HG03457 (cell line): ENCODE results near the gene EOLA2.
A peak's percentile ranks its signal among the peaks of the same experiment; 100 is the strongest.
"Not testable (repeated sequence)": the region's sequence is repeated elsewhere in the genome, so short reads cannot be mapped to it uniquely, and the experiment has no call there.

ENCODE experiments used
- ATAC-seq: cut with Tn5 transposase; IDR thresholded peaks from one replicate; pipeline ENCODE4 v1.9.1; 2021; ENCODE audit warnings: moderate number of reproducible peaks; ENCODE audit not compliant: unreplicated experiment

The EOLA2 gene

GRCh38 chrX:149933547-149933946, 4.7 kb downstream of the EOLA2 start:
- not testable (repeated sequence) for ATAC-seq

GRCh38 chrX:149932970-149933369, 5.3 kb downstream of the EOLA2 start:
- ATAC-seq, result not testable (repeated sequence)

GRCh38 chrX:149932150-149932549, 6.1 kb downstream of the EOLA2 start:
- ATAC-seq, result not testable (repeated sequence)

GRCh38 chrX:149931355-149931754, 6.9 kb downstream of the EOLA2 start:
- not testable (repeated sequence) for ATAC-seq

- not testable (repeated sequence) for ATAC-seq
Observed at GRCh38 chrX:149929400-149929799, 8.9 kb downstream of the EOLA2 start, which contains the start of gene HSFX4. TSS of gene HSFX4 (plus strand) at chrX:149929573. CDS start at chrX:149929645, 72 bp downstream.

DNA sequence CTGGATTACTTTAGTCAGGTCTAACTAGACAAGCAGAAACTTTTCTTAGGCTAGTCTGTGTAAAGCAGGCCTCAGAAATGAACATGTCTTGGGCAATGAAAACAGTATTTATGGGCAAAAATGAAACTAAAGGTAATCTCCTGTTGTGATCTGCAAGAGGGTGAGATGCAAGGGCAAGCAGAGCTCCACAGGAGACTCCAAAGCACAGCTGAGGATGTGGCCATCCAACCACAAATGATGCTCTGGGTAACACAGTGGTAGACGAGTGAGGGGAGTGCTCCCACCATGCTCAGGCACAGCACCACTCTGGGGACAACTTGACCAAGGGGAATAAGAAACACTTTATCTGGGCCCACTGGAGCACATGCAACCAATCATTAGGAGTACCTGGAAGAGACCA, 9.7 kb downstream of the EOLA2 start:
- ATAC-seq, result not testable (repeated sequence)

DNA sequence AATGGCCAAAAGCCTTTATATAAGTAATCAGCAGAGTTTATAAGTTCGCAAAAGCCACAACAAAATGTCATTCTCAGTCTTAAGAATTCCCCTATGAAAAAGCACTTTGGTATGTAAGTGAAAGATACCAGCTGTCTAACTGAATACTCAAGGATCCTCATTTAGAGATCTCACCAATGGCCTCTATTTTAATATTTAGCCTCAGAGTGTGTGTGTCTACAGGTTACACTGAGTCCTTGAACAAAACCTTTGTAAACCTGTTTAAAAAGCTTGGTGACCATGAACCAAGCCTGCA, 10.4 kb downstream of the EOLA2 start:
- not testable (repeated sequence) for ATAC-seq

GRCh38 chrX:149927245-149927963, 10.9 kb downstream of the EOLA2 start:
- ATAC-seq, result not testable (repeated sequence)

DNA sequence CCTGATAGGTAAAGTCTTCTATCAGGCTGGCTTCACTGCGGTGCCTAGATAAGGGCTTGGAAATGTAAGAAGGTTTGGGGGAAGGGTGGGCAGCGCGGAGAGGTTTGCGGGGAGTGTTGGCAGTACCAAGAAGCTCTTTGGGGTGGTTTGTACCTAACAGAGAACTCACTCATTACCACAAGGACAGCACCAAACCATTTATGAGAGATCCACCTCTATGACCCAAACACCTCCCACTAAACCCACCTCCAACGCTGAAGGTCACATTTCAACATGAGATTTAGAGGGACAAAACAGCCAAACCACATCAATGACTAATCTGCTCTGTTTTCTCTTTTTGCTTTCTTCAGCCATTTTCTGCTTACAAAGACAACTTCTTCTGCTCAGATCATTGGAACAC, 13.9 kb downstream of the EOLA2 start:
- ATAC-seq, result not testable (repeated sequence)

DNA sequence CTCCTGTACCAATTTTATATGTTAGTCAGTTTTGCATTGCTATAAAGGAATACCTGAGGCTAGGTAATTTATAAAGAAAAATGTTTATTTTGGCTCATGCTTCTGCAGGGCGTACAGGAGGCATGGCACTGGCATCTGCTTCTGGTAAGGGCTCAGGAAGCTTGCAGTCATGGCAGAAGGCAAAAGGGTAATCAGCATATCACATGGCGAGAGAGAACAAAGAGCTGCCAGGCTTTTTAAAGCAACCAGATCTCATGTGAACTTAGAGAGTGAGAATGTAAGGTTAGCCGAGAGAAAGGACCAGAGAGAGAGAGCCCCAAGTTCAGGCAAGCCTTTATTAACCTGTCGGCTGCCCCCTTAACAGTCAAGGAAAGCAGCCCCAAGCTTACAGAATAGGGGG, 14.5 kb downstream of the EOLA2 start:
- ATAC-seq, result not testable (repeated sequence)

DNA sequence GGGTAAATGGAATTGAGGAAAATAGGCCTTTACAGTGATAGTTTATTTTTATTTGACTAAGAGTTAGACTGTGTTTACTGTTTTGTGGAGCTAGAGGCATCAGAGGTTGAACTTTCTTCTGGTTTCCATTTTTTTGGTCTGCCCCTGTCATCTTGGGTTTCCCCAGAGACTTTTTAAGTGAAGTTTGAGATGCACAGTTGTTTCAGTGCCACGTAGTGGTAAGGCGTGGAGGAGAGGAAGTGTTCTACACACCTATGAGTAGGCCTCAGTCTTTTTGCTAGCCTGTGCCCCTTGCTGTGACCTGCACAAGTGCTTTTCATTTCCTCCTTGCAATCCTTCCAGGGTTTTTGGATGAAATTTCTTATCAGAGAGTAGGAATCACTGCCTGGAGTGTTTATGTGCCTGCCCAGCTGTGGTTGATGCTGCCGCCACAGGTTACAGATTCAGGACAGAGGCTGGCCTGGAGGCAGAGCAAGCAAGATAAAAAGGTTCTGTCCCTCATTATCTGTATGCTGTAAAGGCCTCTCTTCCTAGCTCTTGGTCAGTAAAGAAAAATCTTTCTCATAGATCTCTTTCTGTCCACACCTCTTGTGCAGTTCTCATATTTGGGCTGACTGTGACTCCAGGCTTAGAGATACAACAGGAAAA, 21.4 kb downstream of the EOLA2 start:
- ATAC-seq, result no peak

DNA sequence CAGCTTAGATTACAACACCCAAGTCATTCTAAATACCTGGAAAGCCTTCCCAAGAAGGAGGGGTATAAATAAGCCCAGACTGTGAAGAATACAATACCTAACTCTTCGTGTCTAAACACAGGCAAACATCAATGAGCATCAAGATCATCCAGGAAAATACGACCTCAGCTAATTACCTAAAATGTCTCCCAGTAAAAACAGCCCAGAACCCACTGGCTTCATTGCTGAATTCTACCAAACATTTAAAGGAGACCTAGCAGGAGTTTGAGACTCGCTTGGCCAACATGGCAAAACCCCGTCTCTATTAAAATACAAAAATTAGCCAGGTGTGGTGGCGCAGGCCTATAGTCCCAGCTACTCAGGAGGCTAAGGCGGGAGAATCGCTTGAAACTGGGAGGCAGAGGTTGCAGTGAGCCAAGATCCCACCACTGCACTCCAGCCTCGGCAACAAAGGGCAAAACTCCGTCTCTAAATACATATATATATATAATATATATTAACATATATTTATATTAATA, 28.1 kb downstream of the EOLA2 start:
- no peak for ATAC-seq

GRCh38 chrX:149909324-149910177, 28.7 kb downstream of the EOLA2 start:
- ATAC-seq, result no peak

GRCh38 chrX:149908727-149909126, 29.6 kb downstream of the EOLA2 start:
- no peak for ATAC-seq

GRCh38 chrX:149908308-149908707, 30.0 kb downstream of the EOLA2 start:
- ATAC-seq, result peak; percentile 58

- ATAC-seq, result peak; percentile 66
Observed at GRCh38 chrX:149903889-149904748, 34.2 kb downstream of the EOLA2 start.

DNA sequence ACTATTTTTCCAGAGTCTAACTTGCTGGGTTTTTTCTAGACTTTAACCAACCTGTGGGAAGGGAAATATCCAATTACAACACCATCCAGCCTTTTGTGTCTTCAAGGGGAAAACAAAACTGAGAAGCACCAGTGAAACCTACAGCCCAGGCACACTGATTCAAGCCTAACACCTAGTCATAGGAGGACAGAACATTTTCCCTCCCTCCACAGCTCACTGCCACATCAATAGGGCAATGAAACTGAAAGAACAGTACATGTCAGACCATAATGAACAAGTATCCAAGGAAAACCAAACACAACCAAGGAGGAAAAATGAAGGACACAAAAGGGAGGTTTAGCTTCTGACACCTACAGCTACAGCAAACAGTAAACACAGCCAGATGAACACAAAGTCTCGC, 39.7 kb downstream of the EOLA2 start:
- no peak for ATAC-seq

DNA sequence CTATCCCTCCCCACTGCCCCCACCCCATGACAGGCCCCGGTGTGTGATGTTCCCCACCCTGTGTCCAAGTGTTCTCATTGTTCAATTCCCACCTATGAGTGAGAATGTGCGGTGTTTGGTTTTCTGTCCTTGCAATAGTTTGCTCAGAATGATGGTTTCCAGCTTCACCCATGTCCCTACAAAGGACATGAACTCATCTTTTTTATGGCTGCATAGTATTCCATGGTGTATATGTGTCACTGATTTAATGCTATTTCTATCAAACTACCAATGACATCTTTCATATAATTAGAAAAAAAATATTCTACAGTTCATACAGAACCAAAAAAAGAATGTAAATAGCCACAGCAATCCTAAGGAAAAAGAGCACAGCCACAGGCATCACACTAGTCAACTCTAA, 47.5 kb downstream of the EOLA2 start:
- ATAC-seq, result not testable (repeated sequence)
